ENCODE data around the gene ADRM1. TPM values are rescaled to one million over a fixed set of nuclear protein-coding genes. Genes with fewer than 3 reads are reported as not detected.

ADRM1 gene
- total RNA-seq, 1 donor from 2014 or later, result 188 TPM

- Mint-ChIP-seq H3K4me3 (no peak overlapping the region), H3K9me3 (no peaks in the 10 kb centered on the region), H3K36me3 (ENCODE audit: low read depth) (no peaks in the 10 kb centered on the region), H3K4me1 (ENCODE audit: low read depth) (no peaks in the 10 kb centered on the region), H3K27me3 (ENCODE audit: insufficient read depth) (no peaks in the 10 kb centered on the region), H3K27ac (no peak overlapping the region)
- intact Hi-C loops (cut with micrococcal nuclease), result no loop called here
- DNase-seq (ENCODE audit: low spot score), result no peak
These were observed 26.0 kb downstream of the ADRM1 start for GRCh38 chr20:62328684-62329388.

GRCh38 chr20:62329389-62330377 lies 26.9 kb downstream of the ADRM1 start:
- Mint-ChIP-seq H3K9me3 (no peaks in the 10 kb centered on the region), H3K36me3 (ENCODE audit: low read depth) (no peaks in the 10 kb centered on the region), H3K27me3 (ENCODE audit: insufficient read depth) (no peaks in the 10 kb centered on the region), H3K4me3 (no peak overlapping the region), H3K4me1 (ENCODE audit: low read depth) (no peaks in the 10 kb centered on the region), H3K27ac (no peak overlapping the region)
- intact Hi-C loops (cut with micrococcal nuclease), result no loop called here
- DNase-seq (ENCODE audit: low spot score), result no peak

GRCh38 chr20:62330576-62331317 lies 27.9 kb downstream of the ADRM1 start:
- intact Hi-C loops (cut with micrococcal nuclease), result no loop called here
- H3K4me1 Mint-ChIP-seq (ENCODE audit: low read depth), result no peaks in the 10 kb centered on the region
- no peak overlapping the region for H3K27ac Mint-ChIP-seq
- H3K27me3 Mint-ChIP-seq (ENCODE audit: insufficient read depth), result no peaks in the 10 kb centered on the region
- no peak for DNase-seq (ENCODE audit: low spot score)
- no peak overlapping the region for H3K4me3 Mint-ChIP-seq
- H3K36me3 Mint-ChIP-seq (ENCODE audit: low read depth), result no peaks in the 10 kb centered on the region
- H3K9me3 Mint-ChIP-seq, result no peaks in the 10 kb centered on the region

GRCh38 chr20:62331347-62331746 lies 28.6 kb downstream of the ADRM1 start:
- intact Hi-C loops (cut with micrococcal nuclease), result no loop called here
- H3K27me3 Mint-ChIP-seq (ENCODE audit: insufficient read depth), result no peaks in the 10 kb centered on the region
- no peaks in the 10 kb centered on the region for H3K4me1 Mint-ChIP-seq (ENCODE audit: low read depth)
- no peaks in the 10 kb centered on the region for H3K9me3 Mint-ChIP-seq
- H3K4me3 Mint-ChIP-seq, result no peak overlapping the region
- no peaks in the 10 kb centered on the region for H3K36me3 Mint-ChIP-seq (ENCODE audit: low read depth)
- no peak for DNase-seq (ENCODE audit: low spot score)
- H3K27ac Mint-ChIP-seq, result no peak overlapping the region

GRCh38 chr20:62332421-62332820 lies 29.6 kb downstream of the ADRM1 start:
- no peak for DNase-seq (ENCODE audit: low spot score)
- intact Hi-C loops (cut with micrococcal nuclease), result no loop called here
- no peak overlapping the region for H3K27ac Mint-ChIP-seq
- H3K9me3 Mint-ChIP-seq, result no peaks in the 10 kb centered on the region
- H3K27me3 Mint-ChIP-seq (ENCODE audit: insufficient read depth), result no peaks in the 10 kb centered on the region
- no peak overlapping the region for H3K4me3 Mint-ChIP-seq
- no peaks in the 10 kb centered on the region for H3K36me3 Mint-ChIP-seq (ENCODE audit: low read depth)
- H3K4me1 Mint-ChIP-seq (ENCODE audit: low read depth), result no peaks in the 10 kb centered on the region

GRCh38 chr20:62332989-62333819 lies 30.4 kb downstream of the ADRM1 start:
- intact Hi-C loops (cut with micrococcal nuclease), result no loop called here
- Mint-ChIP-seq H3K4me1 (ENCODE audit: low read depth) (no peaks in the 10 kb centered on the region), H3K9me3 (no peaks in the 10 kb centered on the region), H3K27me3 (ENCODE audit: insufficient read depth) (no peaks in the 10 kb centered on the region), H3K27ac (no peak overlapping the region), H3K4me3 (no peak overlapping the region), H3K36me3 (ENCODE audit: low read depth) (no peaks in the 10 kb centered on the region)
- DNase-seq (ENCODE audit: low spot score), result no peak

GRCh38 chr20:62333820-62334595 lies 31.2 kb downstream of the ADRM1 start:
- intact Hi-C loops (cut with micrococcal nuclease), result no loop called here
- Mint-ChIP-seq H3K9me3 (no peaks in the 10 kb centered on the region), H3K27me3 (ENCODE audit: insufficient read depth) (no peaks in the 10 kb centered on the region), H3K4me1 (ENCODE audit: low read depth) (no peaks in the 10 kb centered on the region), H3K36me3 (ENCODE audit: low read depth) (no peaks in the 10 kb centered on the region), H3K27ac (no peak overlapping the region), H3K4me3 (no peak overlapping the region)
- no peak for DNase-seq (ENCODE audit: low spot score)

GRCh38 chr20:62334881-62335280 lies 32.1 kb downstream of the ADRM1 start:
- no peaks in the 10 kb centered on the region for H3K36me3 Mint-ChIP-seq (ENCODE audit: low read depth)
- no peak for DNase-seq (ENCODE audit: low spot score)
- no peak overlapping the region for H3K27ac Mint-ChIP-seq
- intact Hi-C loops (cut with micrococcal nuclease), result no loop called here
- no peaks in the 10 kb centered on the region for H3K27me3 Mint-ChIP-seq (ENCODE audit: insufficient read depth)
- no peaks in the 10 kb centered on the region for H3K4me1 Mint-ChIP-seq (ENCODE audit: low read depth)
- H3K9me3 Mint-ChIP-seq, result no peaks in the 10 kb centered on the region
- H3K4me3 Mint-ChIP-seq, result no peak overlapping the region

- intact Hi-C loops (cut with micrococcal nuclease), result no loop called here
- DNase-seq (ENCODE audit: low spot score), result no peak
- Mint-ChIP-seq H3K4me1 (ENCODE audit: low read depth) (no peaks in the 10 kb centered on the region), H3K36me3 (ENCODE audit: low read depth) (no peaks in the 10 kb centered on the region), H3K9me3 (no peaks in the 10 kb centered on the region), H3K4me3 (no peak overlapping the region), H3K27me3 (ENCODE audit: insufficient read depth) (no peaks in the 10 kb centered on the region), H3K27ac (no peak overlapping the region)
These were observed 32.7 kb downstream of the ADRM1 start for GRCh38 chr20:62335532-62335931.

- Mint-ChIP-seq H3K9me3 (no peaks in the 10 kb centered on the region), H3K27ac (no peak overlapping the region), H3K27me3 (ENCODE audit: insufficient read depth) (no peaks in the 10 kb centered on the region), H3K4me1 (ENCODE audit: low read depth) (no peaks in the 10 kb centered on the region), H3K4me3 (no peak overlapping the region), H3K36me3 (ENCODE audit: low read depth) (no peaks in the 10 kb centered on the region)
- intact Hi-C loops (cut with micrococcal nuclease), result no loop called here
- DNase-seq (ENCODE audit: low spot score), result no peak
These were observed 33.5 kb downstream of the ADRM1 start for GRCh38 chr20:62336329-62336728.

- H3K4me1 Mint-ChIP-seq (ENCODE audit: low read depth), result no peaks in the 10 kb centered on the region
These were observed 34.2 kb downstream of the ADRM1 start for GRCh38 chr20:62336775-62337557.

More at GRCh38 chr20:62336775-62337557, 34.2 kb downstream of the ADRM1 start:
- no peaks in the 10 kb centered on the region for H3K27me3 Mint-ChIP-seq (ENCODE audit: insufficient read depth)
- no peak overlapping the region for H3K4me3 Mint-ChIP-seq
- H3K36me3 Mint-ChIP-seq (ENCODE audit: low read depth), result no peaks in the 10 kb centered on the region
- no peak overlapping the region for H3K27ac Mint-ChIP-seq
- no peak for DNase-seq (ENCODE audit: low spot score)
- no peaks in the 10 kb centered on the region for H3K9me3 Mint-ChIP-seq
- intact Hi-C loops (cut with micrococcal nuclease), result no loop called here
